ENCODE results near the gene XRN2. TPM values are rescaled to one million over a fixed set of nuclear protein-coding genes. Genes with fewer than 3 reads are reported as not detected.
"Not testable (repeated sequence)": the region's sequence is repeated elsewhere in the genome, so short reads cannot be mapped to it uniquely, and the experiment has no call there.

XRN2 gene
- total RNA-seq, 1 donor from 2014 or later = 69.5 TPM

DNA sequence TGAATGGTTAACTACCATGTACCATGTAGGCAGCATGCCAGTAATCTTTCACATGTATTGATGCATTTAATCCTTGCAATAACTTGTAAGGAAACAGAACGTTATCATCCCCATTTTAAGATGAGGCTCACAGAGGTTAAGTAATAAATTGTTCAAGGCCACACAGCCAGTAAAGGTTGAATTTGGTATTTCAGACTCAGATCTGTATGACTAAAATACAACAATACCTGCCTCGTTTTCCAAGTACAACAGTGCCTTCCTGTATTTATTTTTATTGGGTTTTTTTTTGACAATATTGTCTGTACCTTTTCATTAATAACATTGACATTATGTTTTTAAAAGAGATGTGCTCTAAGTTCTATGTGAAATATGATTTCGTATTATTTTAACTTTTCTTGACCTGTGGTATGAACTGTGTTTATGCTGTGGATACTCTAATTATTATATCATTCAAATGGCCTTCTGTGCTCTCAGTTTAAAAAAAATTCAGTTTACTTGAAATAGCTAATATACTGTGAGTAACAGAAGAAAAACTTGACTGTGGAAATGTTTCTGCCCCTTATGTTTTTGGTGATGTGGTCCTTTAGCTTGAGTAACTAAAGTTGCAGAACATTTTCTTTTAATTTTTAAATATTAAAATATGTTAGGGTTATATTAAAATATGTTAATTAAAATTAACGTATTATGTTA lies 39.7 kb downstream of the XRN2 start:
- intact Hi-C loops (cut with micrococcal nuclease) = no loop called here

GRCh38 chr20:21344206-21344900 lies 41.2 kb downstream of the XRN2 start:
- intact Hi-C loops (cut with micrococcal nuclease) = no loop called here

GRCh38 chr20:21344961-21345360 lies 41.8 kb downstream of the XRN2 start:
- intact Hi-C loops (cut with micrococcal nuclease) = no loop called here

GRCh38 chr20:21352703-21353102 lies 49.6 kb downstream of the XRN2 start:
- intact Hi-C loops (cut with micrococcal nuclease) = no loop called here

DNA sequence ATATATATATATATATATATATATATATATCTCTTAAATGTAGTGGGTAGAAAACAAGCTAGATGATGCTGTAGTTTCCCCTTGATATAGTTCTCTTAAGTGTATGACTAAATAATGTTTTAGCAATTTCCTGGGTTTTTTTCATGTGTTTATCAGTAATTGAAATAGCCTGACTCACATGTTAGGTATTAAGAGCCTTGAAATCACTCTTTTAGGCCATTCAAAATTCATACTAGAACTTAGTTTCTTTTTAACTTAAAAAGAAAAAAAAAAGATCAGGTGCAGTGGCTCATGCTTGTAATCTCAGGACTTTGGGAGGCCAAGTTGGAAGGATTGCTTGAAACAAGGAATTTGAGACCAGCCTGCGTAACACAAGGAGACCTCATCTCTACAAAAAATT lies 50.1 kb downstream of the XRN2 start:
- intact Hi-C loops (cut with micrococcal nuclease) = no loop called here

GRCh38 chr20:21355981-21356380 lies 52.9 kb downstream of the XRN2 start:
- intact Hi-C loops (cut with micrococcal nuclease) = no loop called here

GRCh38 chr20:21356386-21356785 lies 53.3 kb downstream of the XRN2 start:
- intact Hi-C loops (cut with micrococcal nuclease) = no loop called here

DNA sequence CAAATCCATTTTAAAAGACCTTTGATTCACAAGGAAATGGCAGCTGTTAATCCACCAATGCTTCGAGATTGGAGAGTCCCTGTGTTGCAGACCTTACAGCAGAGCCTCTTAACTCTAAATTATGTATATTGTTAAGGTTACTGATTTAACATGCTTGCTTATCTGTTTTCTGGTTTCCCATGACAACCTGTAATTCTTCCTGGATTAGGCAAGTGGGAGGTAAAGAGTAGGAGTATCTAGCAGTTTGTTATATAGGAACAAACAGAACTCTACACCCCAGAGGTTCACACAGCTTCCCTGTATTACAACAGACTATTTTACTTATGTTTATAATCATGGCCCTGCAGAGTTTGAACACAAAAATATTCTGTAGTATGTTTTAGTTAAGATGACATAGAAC lies 54.7 kb downstream of the XRN2 start:
- intact Hi-C loops (cut with micrococcal nuclease) = no loop called here

GRCh38 chr20:21358737-21359136 lies 55.6 kb downstream of the XRN2 start:
- intact Hi-C loops (cut with micrococcal nuclease) = no loop called here

GRCh38 chr20:21360705-21361104 lies 57.6 kb downstream of the XRN2 start:
- intact Hi-C loops (cut with micrococcal nuclease) = no loop called here

GRCh38 chr20:21361266-21361665 lies 58.1 kb downstream of the XRN2 start:
- intact Hi-C loops (cut with micrococcal nuclease) = no loop called here

GRCh38 chr20:21364413-21364812 lies 61.3 kb downstream of the XRN2 start:
- intact Hi-C loops (cut with micrococcal nuclease) = no loop called here

GRCh38 chr20:21365771-21366170 lies 62.6 kb downstream of the XRN2 start:
- intact Hi-C loops (cut with micrococcal nuclease) = no loop called here

DNA sequence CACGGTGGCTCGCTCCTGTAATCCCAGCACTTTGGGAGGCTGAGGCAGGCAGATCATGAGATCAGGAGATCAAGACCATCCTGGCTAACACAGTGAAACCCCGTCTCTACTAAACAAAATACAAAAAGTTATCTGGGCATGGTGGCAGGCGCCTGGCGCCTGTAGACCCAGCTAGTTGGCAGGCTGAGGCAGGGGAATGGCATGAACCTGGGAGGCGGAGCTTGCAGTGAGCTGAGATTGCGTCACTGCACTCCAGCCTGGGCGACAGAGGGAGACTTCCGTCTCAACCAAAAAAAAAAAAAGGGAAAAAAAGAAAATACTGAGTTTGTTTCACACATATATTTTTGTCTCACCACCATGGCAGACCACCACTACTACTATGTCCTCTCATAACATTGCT lies 63.1 kb downstream of the XRN2 start:
- intact Hi-C loops (cut with micrococcal nuclease) = not testable (repeated sequence)

GRCh38 chr20:21368791-21369190 lies 65.7 kb downstream of the XRN2 start:
- intact Hi-C loops (cut with micrococcal nuclease) = no loop called here

GRCh38 chr20:21371193-21371592 lies 68.1 kb downstream of the XRN2 start:
- intact Hi-C loops (cut with micrococcal nuclease) = no loop called here

GRCh38 chr20:21372016-21372415 lies 68.9 kb downstream of the XRN2 start:
- intact Hi-C loops (cut with micrococcal nuclease) = no loop called here

DNA sequence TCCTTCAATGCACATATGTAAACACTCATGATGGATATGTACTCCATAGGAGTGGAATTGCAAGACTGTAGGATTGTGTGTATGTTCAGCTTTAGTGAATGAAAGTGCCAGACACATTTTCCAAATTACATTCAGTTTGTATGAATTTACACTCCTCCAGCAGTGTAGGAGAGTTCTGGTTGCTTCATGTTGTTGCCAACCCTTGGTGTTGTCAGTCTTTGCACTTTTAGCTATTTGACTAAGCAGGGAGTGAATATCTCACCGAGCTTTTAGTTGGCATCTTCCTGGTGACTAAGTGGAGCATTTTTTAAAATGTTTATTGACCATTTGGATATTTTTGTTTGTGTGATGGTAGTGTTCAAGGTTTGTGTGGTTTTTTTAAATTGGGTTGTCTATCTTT lies 70.3 kb downstream of the XRN2 start:
- intact Hi-C loops (cut with micrococcal nuclease) = no loop called here

DNA sequence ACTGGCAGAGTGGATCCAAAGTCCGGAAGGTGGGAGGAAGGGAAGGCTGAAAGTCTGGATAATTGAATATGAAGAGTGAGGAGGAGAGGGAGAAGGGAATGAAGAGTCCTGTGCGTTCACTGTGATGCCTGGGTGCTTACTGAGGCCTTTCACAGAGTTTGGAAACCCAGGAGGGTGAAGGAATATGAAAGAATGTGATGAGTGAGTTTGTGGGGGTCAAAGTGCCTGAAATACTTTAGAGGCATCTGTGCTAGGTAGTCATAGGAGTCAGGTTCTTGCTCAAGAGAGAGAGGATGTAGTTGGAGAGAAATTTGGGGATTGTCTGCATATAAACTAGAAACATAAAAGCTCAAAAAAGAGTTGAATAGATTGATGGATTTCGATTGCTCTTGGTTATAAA lies 73.5 kb downstream of the XRN2 start:
- intact Hi-C loops (cut with micrococcal nuclease) = no loop called here

- intact Hi-C loops (cut with micrococcal nuclease) = no loop called here
These were observed 74.6 kb downstream of the XRN2 start for GRCh38 chr20:21377701-21378100.

DNA sequence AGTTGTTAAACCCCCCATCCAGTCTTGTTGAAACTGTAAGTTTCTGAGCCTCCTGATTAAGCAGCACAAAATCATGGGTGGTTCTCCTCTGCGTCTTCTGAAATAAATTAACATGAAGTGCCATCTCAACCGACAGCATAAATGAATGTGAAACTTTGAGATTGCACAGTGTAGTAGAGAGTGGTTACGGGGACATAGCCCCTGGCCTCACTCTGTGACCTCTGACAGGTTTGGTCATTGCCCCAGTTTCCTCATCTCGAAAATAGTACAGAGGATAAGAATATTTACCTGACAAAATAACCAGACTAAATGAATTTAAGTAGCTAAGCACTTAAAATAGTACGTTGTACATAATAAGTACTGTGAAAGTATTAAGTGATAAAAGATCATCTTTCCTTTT lies 75.1 kb downstream of the XRN2 start:
- intact Hi-C loops (cut with micrococcal nuclease) = no loop called here

GRCh38 chr20:21380711-21381110 lies 77.6 kb downstream of the XRN2 start:
- intact Hi-C loops (cut with micrococcal nuclease) = no loop called here

DNA sequence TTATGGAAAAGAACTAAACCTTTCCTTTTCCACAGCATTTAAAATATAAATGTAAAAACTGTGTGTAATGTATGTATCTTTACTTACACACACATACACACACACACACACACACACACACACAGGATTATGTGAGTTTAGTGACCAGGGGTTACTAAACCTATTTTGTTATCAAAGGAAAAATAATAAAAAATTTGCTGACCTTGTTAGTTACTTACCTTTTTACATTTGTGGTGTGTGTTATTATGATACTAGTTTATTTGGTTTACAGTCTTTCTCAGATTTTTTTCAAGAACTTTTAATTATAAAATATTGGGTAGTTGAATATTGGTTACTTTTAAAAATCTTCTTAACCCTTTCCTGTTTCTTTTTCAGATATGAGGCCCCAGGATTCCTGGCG lies 78.5 kb downstream of the XRN2 start:
- intact Hi-C loops (cut with micrococcal nuclease) = no loop called here
